ENCODE measurements around the gene APRT. TPM values are rescaled to one million over a fixed set of nuclear protein-coding genes. Genes with fewer than 3 reads are reported as not detected.
A peak's percentile ranks its signal among the peaks of the same experiment; 100 is the strongest.

APRT gene
- total and polyA plus RNA-seq, 9 of the 15 experiments (the other 6 are each of a cell fraction or from before 2014, with no cell fraction given): 41.7 to 409 (median 146) TPM

- TF ChIP-seq PTRF (tag; IDR thresholded peaks at IDR 0.05) (no peak), E2F8 (IDR thresholded peaks at IDR 0.05; ENCODE audit: low read depth, partially characterized antibody) (peak; percentile 8), ATF1 (CRISPR knock-in tag; IDR thresholded peaks at IDR 0.05) (no peak), ATF1 (tag; IDR thresholded peaks at IDR 0.05) (peak; percentile 44), CBX5 (IDR thresholded peaks at IDR 0.05; ENCODE audit: borderline replicate concordance, low read depth) (no peak), FOXK2 (conservative IDR thresholded peaks at IDR 0.05 in 1 of 2, IDR thresholded peaks at IDR 0.05 in 1 of 2; ENCODE audit: low read depth in 2 of 2) (peak in 1 of 2 experiments; percentile 6; a peak in 1 of 4 replicates), ARID1B (IDR thresholded peaks at IDR 0.05) (0 out of 2 replicates have a peak, but pooled peaks have one; percentile 2), NRF1 (conservative IDR thresholded peaks at IDR 0.05 in 1 of 2, IDR thresholded peaks at IDR 0.05 in 1 of 2) (0 out of 4 replicates have a peak, but pooled peaks of 1 of the 2 experiments have one; percentile 12), BACH1 (tag; IDR thresholded peaks at IDR 0.05) (0 out of 2 replicates have a peak, but pooled peaks have one; percentile 12), HDAC6 (IDR thresholded peaks at IDR 0.05; ENCODE audit: low read depth, low read length) (no peak), RHOXF2B (CRISPR knock-in tag; conservative IDR thresholded peaks at IDR 0.05) (no peak)
- TF ChIP-seq, protein P1, sequence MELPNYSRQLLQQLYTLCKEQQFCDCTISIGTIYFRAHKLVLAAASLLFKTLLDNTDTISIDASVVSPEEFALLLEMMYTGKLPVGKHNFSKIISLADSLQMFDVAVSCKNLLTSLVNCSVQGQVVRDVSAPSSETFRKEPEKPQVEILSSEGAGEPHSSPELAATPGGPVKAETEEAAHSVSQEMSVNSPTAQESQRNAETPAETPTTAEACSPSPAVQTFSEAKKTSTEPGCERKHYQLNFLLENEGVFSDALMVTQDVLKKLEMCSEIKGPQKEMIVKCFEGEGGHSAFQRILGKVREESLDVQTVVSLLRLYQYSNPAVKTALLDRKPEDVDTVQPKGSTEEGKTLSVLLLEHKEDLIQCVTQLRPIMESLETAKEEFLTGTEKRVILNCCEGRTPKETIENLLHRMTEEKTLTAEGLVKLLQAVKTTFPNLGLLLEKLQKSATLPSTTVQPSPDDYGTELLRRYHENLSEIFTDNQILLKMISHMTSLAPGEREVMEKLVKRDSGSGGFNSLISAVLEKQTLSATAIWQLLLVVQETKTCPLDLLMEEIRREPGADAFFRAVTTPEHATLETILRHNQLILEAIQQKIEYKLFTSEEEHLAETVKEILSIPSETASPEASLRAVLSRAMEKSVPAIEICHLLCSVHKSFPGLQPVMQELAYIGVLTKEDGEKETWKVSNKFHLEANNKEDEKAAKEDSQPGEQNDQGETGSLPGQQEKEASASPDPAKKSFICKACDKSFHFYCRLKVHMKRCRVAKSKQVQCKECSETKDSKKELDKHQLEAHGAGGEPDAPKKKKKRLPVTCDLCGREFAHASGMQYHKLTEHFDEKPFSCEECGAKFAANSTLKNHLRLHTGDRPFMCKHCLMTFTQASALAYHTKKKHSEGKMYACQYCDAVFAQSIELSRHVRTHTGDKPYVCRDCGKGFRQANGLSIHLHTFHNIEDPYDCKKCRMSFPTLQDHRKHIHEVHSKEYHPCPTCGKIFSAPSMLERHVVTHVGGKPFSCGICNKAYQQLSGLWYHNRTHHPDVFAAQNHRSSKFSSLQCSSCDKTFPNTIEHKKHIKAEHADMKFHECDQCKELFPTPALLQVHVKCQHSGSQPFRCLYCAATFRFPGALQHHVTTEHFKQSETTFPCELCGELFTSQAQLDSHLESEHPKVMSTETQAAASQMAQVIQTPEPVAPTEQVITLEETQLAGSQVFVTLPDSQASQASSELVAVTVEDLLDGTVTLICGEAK (IDR thresholded peaks at IDR 0.05): 0 out of 2 replicates have a peak, but pooled peaks have one; percentile 58
- TF ChIP-seq, protein P1 (CRISPR knock-in tag; IDR thresholded peaks at IDR 0.05): no peak
Observed at GRCh38 chr16:88800277-88800592, 11.5 kb downstream of the APRT start (continued).
